Prostate gland (tissue), 2 donors: ENCODE data around the gene ACOX3.
"Not testable (repeated sequence)": the region's sequence is repeated elsewhere in the genome, so short reads cannot be mapped to it uniquely, and the experiment has no call there.

Experiments used
- POLR2A ChIP-seq: fragments of 450-650 bp; IDR thresholded peaks from one replicate; pipeline ENCODE4 v1.6.1; 2016; ENCODE audit warnings: antibody characterized with exemption, mild to moderate bottlenecking
- POLR2AphosphoS5 ChIP-seq: sonication (generic); formaldehyde crosslinking; IDR thresholded peaks from one replicate; pipeline ENCODE4 v1.6.1; 2017; ENCODE audit warnings: antibody characterized with exemption
- TF ChIP-seq, protein P1 (sequence below), 4 experiments: fragments of 200-600 bp in 2 of 4; fragments of 450-650 bp in 2 of 4; sonication (generic) in 2 of 4; IDR thresholded peaks; 1 replicate in 3 of 4; 2 replicates in 1 of 4; pipeline ENCODE4 v1.5.1; 2016 to 2019; ENCODE audit warnings: antibody characterized with exemption in 4 of 4, mild to moderate bottlenecking in 2 of 4, moderate library complexity in 2 of 4

GRCh38 chr4:8420151-8420550 lies 20.4 kb downstream of the ACOX3 start:
- TF ChIP-seq POLR2A, POLR2AphosphoS5: not testable (repeated sequence)
- TF ChIP-seq, protein P1, sequence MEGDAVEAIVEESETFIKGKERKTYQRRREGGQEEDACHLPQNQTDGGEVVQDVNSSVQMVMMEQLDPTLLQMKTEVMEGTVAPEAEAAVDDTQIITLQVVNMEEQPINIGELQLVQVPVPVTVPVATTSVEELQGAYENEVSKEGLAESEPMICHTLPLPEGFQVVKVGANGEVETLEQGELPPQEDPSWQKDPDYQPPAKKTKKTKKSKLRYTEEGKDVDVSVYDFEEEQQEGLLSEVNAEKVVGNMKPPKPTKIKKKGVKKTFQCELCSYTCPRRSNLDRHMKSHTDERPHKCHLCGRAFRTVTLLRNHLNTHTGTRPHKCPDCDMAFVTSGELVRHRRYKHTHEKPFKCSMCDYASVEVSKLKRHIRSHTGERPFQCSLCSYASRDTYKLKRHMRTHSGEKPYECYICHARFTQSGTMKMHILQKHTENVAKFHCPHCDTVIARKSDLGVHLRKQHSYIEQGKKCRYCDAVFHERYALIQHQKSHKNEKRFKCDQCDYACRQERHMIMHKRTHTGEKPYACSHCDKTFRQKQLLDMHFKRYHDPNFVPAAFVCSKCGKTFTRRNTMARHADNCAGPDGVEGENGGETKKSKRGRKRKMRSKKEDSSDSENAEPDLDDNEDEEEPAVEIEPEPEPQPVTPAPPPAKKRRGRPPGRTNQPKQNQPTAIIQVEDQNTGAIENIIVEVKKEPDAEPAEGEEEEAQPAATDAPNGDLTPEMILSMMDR (IDR thresholded peaks at IDR 0.05): not testable (repeated sequence)
